Cardiac septum (tissue), 1 donor: ENCODE data around the gene SULT4A1. TPM values are rescaled to one million over a fixed set of nuclear protein-coding genes. Genes with fewer than 3 reads are reported as not detected.
A peak's percentile ranks its signal among the peaks of the same experiment; 100 is the strongest.

ENCODE experiments used
- DNase-seq: peaks from one replicate; pipeline ENCODE4 v3.0.0-alpha.2; 2020; ENCODE audit warnings: low spot score
- intact Hi-C: fragments of 100-400 bp; cut with DNase I; formaldehyde crosslinking; loops from one replicate; pipeline ENCODE4 v1.14.0; 2022
- total RNA-seq: library from RNA; stranded (reverse); fragmentation: NEBNext Ultra II Directional; extraction: Animal tissue kit (Norgen Biotek cat#: 25700); gene quantifications from one replicate; pipeline ENCODE4 v1.2.1, GENCODE V29; 2021
- donor health status: DM: no; HTN: no; CAD: no.

The SULT4A1 gene
- total RNA-seq, 1 donor from 2014 or later, result 0.13 TPM

- peak; percentile 41 for DNase-seq
- intact Hi-C loops, result loop anchor here (10.0 kb wide), 1 partner anchor 505 kb away; no protein-coding TSS in a partner anchor
Observed at GRCh38 chr22:43889201-43889859, 27.0 kb upstream of the SULT4A1 start.

GRCh38 chr22:43888740-43889139 lies 26.4 kb upstream of the SULT4A1 start:
- intact Hi-C loops, result loop anchor here (10.0 kb wide), 1 partner anchor 504 kb away; no protein-coding TSS in a partner anchor
- DNase-seq, result peak; percentile 14

- intact Hi-C loops, result loop anchor here (10.0 kb wide), 1 partner anchor 503 kb away; no protein-coding TSS in a partner anchor
- DNase-seq, result peak; percentile 63
Observed at GRCh38 chr22:43887391-43887790, 25.1 kb upstream of the SULT4A1 start.

GRCh38 chr22:43886231-43886630 lies 23.9 kb upstream of the SULT4A1 start:
- DNase-seq, result peak; percentile 60
- intact Hi-C loops, result loop anchor here (10.0 kb wide), 1 partner anchor 501 kb away; no protein-coding TSS in a partner anchor

GRCh38 chr22:43885786-43886185 lies 23.5 kb upstream of the SULT4A1 start:
- peak; percentile 26 for DNase-seq
- intact Hi-C loops, result loop anchor here (10.0 kb wide), 1 partner anchor 501 kb away; no protein-coding TSS in a partner anchor

GRCh38 chr22:43885319-43885671 lies 23.0 kb upstream of the SULT4A1 start:
- intact Hi-C loops, result loop anchor here (10.0 kb wide), 1 partner anchor 500 kb away; no protein-coding TSS in a partner anchor
- peak; percentile 43 for DNase-seq

GRCh38 chr22:43884600-43885318 lies 22.4 kb upstream of the SULT4A1 start:
- intact Hi-C loops, result loop anchor here (10.0 kb wide), 1 partner anchor 500 kb away; no protein-coding TSS in a partner anchor
- DNase-seq, result peak; percentile 76

- peak; percentile 58 for DNase-seq
- intact Hi-C loops, result loop anchor here (10.0 kb wide), 1 partner anchor 499 kb away; no protein-coding TSS in a partner anchor
Observed at GRCh38 chr22:43883719-43884415, 21.6 kb upstream of the SULT4A1 start.

GRCh38 chr22:43883012-43883661 lies 20.8 kb upstream of the SULT4A1 start:
- DNase-seq, result peak; percentile 70
- intact Hi-C loops, result loop anchor here (10.0 kb wide), 1 partner anchor 498 kb away; no protein-coding TSS in a partner anchor

GRCh38 chr22:43882122-43882767 lies 19.9 kb upstream of the SULT4A1 start:
- no peak for DNase-seq
- intact Hi-C loops, result loop anchor here (10.0 kb wide), 1 partner anchor 497 kb away; no protein-coding TSS in a partner anchor

- intact Hi-C loops, result loop anchor here (10.0 kb wide), 1 partner anchor 497 kb away; no protein-coding TSS in a partner anchor
- peak; percentile 41 for DNase-seq
Observed at GRCh38 chr22:43881091-43882061, 19.1 kb upstream of the SULT4A1 start.

- peak; percentile 53 for DNase-seq
- intact Hi-C loops, result loop anchor here (10.0 kb wide), 1 partner anchor 496 kb away; no protein-coding TSS in a partner anchor
Observed at GRCh38 chr22:43880541-43880991, 18.3 kb upstream of the SULT4A1 start.

GRCh38 chr22:43879901-43880540 lies 17.7 kb upstream of the SULT4A1 start:
- intact Hi-C loops, result loop anchor here (10.0 kb wide), 1 partner anchor 495 kb away; no protein-coding TSS in a partner anchor
- peak; percentile 35 for DNase-seq

GRCh38 chr22:43878831-43879550 lies 16.7 kb upstream of the SULT4A1 start:
- peak; percentile 57 for DNase-seq
- intact Hi-C loops, result no loop called here

- DNase-seq, result no peak
- intact Hi-C loops, result no loop called here
Observed at GRCh38 chr22:43878079-43878795, 15.9 kb upstream of the SULT4A1 start.
